IMR-90 (cell line): ENCODE data around the gene SF3B5. TPM values are rescaled to one million over a fixed set of nuclear protein-coding genes. Genes with fewer than 3 reads are reported as not detected.

Experiments
- ATAC-seq: fragments of 200-7000 bp; cut with Tn5 transposase; 2 replicates; pipeline ENCODE4 v1.9.1; 2020; ENCODE audit warnings: low read depth, mild to moderate bottlenecking, moderate library complexity
- BruUV-seq: library from RNA; stranded (reverse); fragments of 400-500 nt; replicated peaks from 2 replicates; lab custom pipeline; 2021; lab: Mats Ljungman, UMichigan
- CTCF ChIA-PET: fragments of 300-600 bp; formaldehyde crosslinking; extraction: SDS; loops from one replicate; lab custom pipeline; 2021; ENCODE audit warnings: antibody characterized with exemption; lab: Yijun Ruan, JAX
- POLR2A ChIA-PET: fragments of 300-600 bp; sonication (Branson Sonifier 250); formaldehyde crosslinking; loops from one replicate; lab custom pipeline; 2022; ENCODE audit warnings: antibody characterized with exemption; ENCODE audit not compliant: unreplicated experiment; lab: Charles Lee
- DNase-seq: peaks from one replicate; pipeline ENCODE4 v3.0.0; 2013
- H2AFZ ChIP-seq: replicated peaks from 2 replicates; pipeline ENCODE3; 2013; ENCODE audit warnings: low read length, mild to moderate bottlenecking; ENCODE audit not compliant: poor library complexity
- H2AK5ac ChIP-seq: 2 replicates; pipeline ENCODE4 v1.6.1; 2013; ENCODE audit warnings: low read depth, low read length, inconsistent platforms
- H2AK9ac ChIP-seq: replicated peaks from 2 replicates; pipeline ENCODE3; 2013; ENCODE audit warnings: mild to moderate bottlenecking, low read depth, low read length, moderate library complexity; ENCODE audit not compliant: poor library complexity
- H2BK120ac ChIP-seq: 2 replicates; pipeline ENCODE4 v1.6.1; 2013; ENCODE audit warnings: low read depth, low read length, inconsistent platforms
- H2BK15ac ChIP-seq: 3 replicates; pipeline ENCODE4 v1.6.1; 2013; ENCODE audit warnings: low read depth, low read length, inconsistent platforms
- H2BK20ac ChIP-seq: 2 replicates; pipeline ENCODE4 v1.6.1; 2013; ENCODE audit warnings: low read depth, mild to moderate bottlenecking, inconsistent platforms, low read length, moderate library complexity
- H2BK5ac ChIP-seq: 2 replicates; pipeline ENCODE4 v1.6.1; 2013; ENCODE audit warnings: mild to moderate bottlenecking, low read depth, low read length, inconsistent platforms; ENCODE audit not compliant: poor library complexity, severe bottlenecking
- H3K14ac ChIP-seq: replicated peaks from 2 replicates; pipeline ENCODE4 v1.6.1; 2013; ENCODE audit warnings: low read depth, low read length, inconsistent platforms
- H3K18ac ChIP-seq: 2 replicates; pipeline ENCODE4 v1.6.1; 2013; ENCODE audit warnings: low read depth, low read length, control low read depth
- H3K23ac ChIP-seq: 2 replicates; pipeline ENCODE4 v1.6.1; 2013; ENCODE audit warnings: low read depth, low read length, inconsistent platforms
- H3K27ac ChIP-seq: 2 replicates; pipeline ENCODE4 v1.5.1; 2013; ENCODE audit warnings: mild to moderate bottlenecking, control low read depth, low read length; ENCODE audit not compliant: insufficient read depth
- H3K27me3 ChIP-seq: 2 replicates; pipeline ENCODE4 v1.6.1; 2013; ENCODE audit warnings: low read length; ENCODE audit not compliant: control insufficient read depth, insufficient read depth
- H3K36me3 ChIP-seq: 2 replicates; pipeline ENCODE4 v1.6.1; 2013; ENCODE audit warnings: low read length, mixed read lengths; ENCODE audit not compliant: control insufficient read depth, insufficient read depth
- H3K4ac ChIP-seq: 2 replicates; pipeline ENCODE4 v1.6.1; 2013; ENCODE audit warnings: low read depth, low read length, inconsistent platforms
- H3K4me1 ChIP-seq: 2 replicates; pipeline ENCODE4 v1.6.1; 2013; ENCODE audit warnings: low read length, mixed read lengths; ENCODE audit not compliant: control insufficient read depth, insufficient read depth
- H3K4me2 ChIP-seq: 2 replicates; pipeline ENCODE4 v1.6.1; 2013; ENCODE audit warnings: low read depth, mild to moderate bottlenecking, control low read depth, low read length, moderate library complexity
- H3K4me3 ChIP-seq: 2 replicates; pipeline ENCODE4 v1.5.1; 2013; ENCODE audit warnings: low read depth, mild to moderate bottlenecking, control low read depth, low read length, moderate library complexity; ENCODE audit not compliant: insufficient read depth
- H3K56ac ChIP-seq: 2 replicates; pipeline ENCODE4 v1.6.1; 2013; ENCODE audit warnings: low read length, inconsistent platforms; ENCODE audit not compliant: insufficient read depth; ENCODE audit errors: extremely low read depth
- H3K79me1 ChIP-seq, 2 experiments: 2 replicates each; pipeline ENCODE4 v1.6.1; 2013; ENCODE audit warnings: low read length in 2 of 2, inconsistent platforms in 1 of 2, low read depth in 1 of 2
- H3K9ac ChIP-seq: 2 replicates; pipeline ENCODE4 v1.6.1; 2013; ENCODE audit warnings: low read depth, low read length, control low read depth
- H3K9me1 ChIP-seq: 2 replicates; pipeline ENCODE4 v1.6.1; 2013; ENCODE audit warnings: low read length, inconsistent platforms; ENCODE audit not compliant: insufficient read depth
- H3K9me3 ChIP-seq: 2 replicates; pipeline ENCODE4 v1.6.1; 2013; ENCODE audit warnings: low read length; ENCODE audit not compliant: control insufficient read depth, insufficient read depth
- H4K20me1 ChIP-seq: 2 replicates; pipeline ENCODE4 v1.6.1; 2013; ENCODE audit warnings: low read length, inconsistent platforms; ENCODE audit not compliant: insufficient read depth
- H4K5ac ChIP-seq: 2 replicates; pipeline ENCODE4 v1.6.1; 2013; ENCODE audit warnings: mild to moderate bottlenecking, low read depth, low read length, control low read depth
- H4K8ac ChIP-seq, 2 experiments: 2 replicates each; pipeline ENCODE4 v1.6.1; 2013; ENCODE audit warnings: low read depth in 2 of 2, low read length in 2 of 2, control low read depth in 1 of 2, inconsistent platforms in 1 of 2
- H4K91ac ChIP-seq: 2 replicates; pipeline ENCODE4 v1.6.1; 2013; ENCODE audit warnings: low read depth, low read length, inconsistent platforms; ENCODE audit not compliant: insufficient read depth
- SMC3 ChIP-seq: fragments of 150-350 bp; IDR thresholded peaks from 2 replicates; pipeline ENCODE4 v1.6.1; 2016; ENCODE audit warnings: low read depth, mild to moderate bottlenecking, antibody characterized with exemption, low read length, moderate library complexity
- WGBS, 2 experiments: methylation state at CpG; one replicate each; pipeline versions ENCODE4 v1.1.5 to v1.1.7; 2013; ENCODE audit warnings: missing lambda C conversion rate in 2 of 2; ENCODE audit not compliant: insufficient read length in 1 of 2; ENCODE audit errors: extremely low coverage in 2 of 2; 5-methylcytosine and 5-hydroxymethylcytosine counted together
- dilution Hi-C: fragments of 300-500 bp; cut with HindIII; formaldehyde crosslinking; loops from one replicate; pipeline ENCODE4 v1.14.3; 2018; ENCODE audit warnings: low sequenced_read_pairs; ENCODE audit not compliant: unreplicated experiment
- in situ Hi-C: fragments of 300-500 bp; cut with MboI; formaldehyde crosslinking; loops from 3 replicates; pipeline ENCODE4 v1.14.3; 2019; ENCODE audit warnings: low sequenced_read_pairs, inconsistent platforms, mixed read lengths
- intact Hi-C: fragments of 100-400 bp; cut with micrococcal nuclease; formaldehyde crosslinking; loops from 2 replicates; pipeline ENCODE4 v1.10.0; 2022
- polyA plus RNA-seq, 3 experiments: library from polyadenylated mRNA; depleted of rRNA; stranded (reverse); fragments of >200 nt; gene quantifications; 2 replicates each; pipeline ENCODE4 v1.2.3, GENCODE V29; 2012; ENCODE audit warnings: low replicate concordance in 1 of 3
- total RNA-seq: library from RNA; depleted of rRNA; stranded (reverse); fragments of >200 nt; gene quantifications from 2 replicates; pipeline ENCODE4 v1.2.3, GENCODE V29; 2012
- TF ChIP-seq, protein P1 (sequence below): fragments of 150-350 bp; IDR thresholded peaks from 2 replicates; pipeline ENCODE4 v1.6.1; 2017; ENCODE audit warnings: mild to moderate bottlenecking, antibody characterized with exemption, low read length, low read depth

SF3B5 gene
- total and polyA plus RNA-seq, 2 of the 4 experiments (the other 2 are of a cell fraction): 227 to 333 TPM

DNA sequence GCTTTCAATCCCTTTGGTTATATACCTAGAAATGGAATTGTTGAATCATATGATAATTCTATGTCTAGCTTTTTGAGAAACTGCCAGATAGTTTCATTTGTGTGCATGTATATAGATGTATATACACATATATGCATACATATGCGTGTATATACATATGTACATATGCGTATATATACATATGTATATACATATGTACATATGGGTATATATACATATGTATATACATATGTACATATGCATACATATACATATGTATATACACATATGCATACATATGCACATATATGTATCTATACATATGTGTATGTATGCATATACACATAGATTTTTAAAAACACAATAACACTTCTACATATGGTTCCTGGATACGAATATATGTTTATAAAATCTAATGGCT is 8.4 kb downstream of the SF3B5 start:
- Histone ChIP-seq H3K14ac (no peak overlapping the region), H2AK5ac (no peak overlapping the region), H3K56ac (no peak overlapping the region), H3K23ac (no peak overlapping the region), H2BK15ac (no peak overlapping the region), H3K9me3 (no peaks in the 10 kb centered on the region), H2AK9ac (no peak overlapping the region), H2BK120ac (no peak overlapping the region), H4K5ac (no peak overlapping the region), H3K36me3 (0 out of 2 replicates have a peak, but pooled peaks cover 3% of the 10 kb centered on the region), H4K91ac (no peak overlapping the region), H2BK20ac (no peak overlapping the region), H3K27ac (no peak overlapping the region), H3K9me1 (no peaks in the 10 kb centered on the region), H4K8ac (no peak overlapping the region), H3K27me3 (no peaks in the 10 kb centered on the region), H3K4me3 (no peak overlapping the region), H3K18ac (no peak overlapping the region), H3K4me1 (no peaks in the 10 kb centered on the region), H4K20me1 (no peaks in the 10 kb centered on the region), H3K79me1 (no peaks in the 10 kb centered on the region), H3K9ac (no peak overlapping the region), H3K4me2 (no peak overlapping the region), H2BK5ac (no peak overlapping the region), H3K4ac (no peak overlapping the region), H2AFZ (no peak overlapping the region)
- TF ChIP-seq, protein P1, sequence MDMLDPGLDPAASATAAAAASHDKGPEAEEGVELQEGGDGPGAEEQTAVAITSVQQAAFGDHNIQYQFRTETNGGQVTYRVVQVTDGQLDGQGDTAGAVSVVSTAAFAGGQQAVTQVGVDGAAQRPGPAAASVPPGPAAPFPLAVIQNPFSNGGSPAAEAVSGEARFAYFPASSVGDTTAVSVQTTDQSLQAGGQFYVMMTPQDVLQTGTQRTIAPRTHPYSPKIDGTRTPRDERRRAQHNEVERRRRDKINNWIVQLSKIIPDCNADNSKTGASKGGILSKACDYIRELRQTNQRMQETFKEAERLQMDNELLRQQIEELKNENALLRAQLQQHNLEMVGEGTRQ: no peak
- no peak for TF ChIP-seq SMC3
- DNase-seq: no peak
- intact Hi-C loops (no loop called here), in situ Hi-C loops (no loop called here), dilution Hi-C loops (no loop called here)
- ChIA-PET POLR2A (no interaction called here), CTCF (no interaction called here)
- WGBS, 2 experiments: no CpG with 5 or more reads among the region's 3 CpGs
- no TSS peak for BruUV-seq
- ATAC-seq: no peak
